A549 (cell line): ENCODE measurements around the gene PROX1. TPM values are rescaled to one million over a fixed set of nuclear protein-coding genes. Genes with fewer than 3 reads are reported as not detected.
A peak's percentile ranks its signal among the peaks of the same experiment; 100 is the strongest.

ENCODE experiments used
- ATAC-seq, 2 experiments: fragments of 200-7000 bp in 1 of 2; fragments of >200 bp in 1 of 2; cut with Nextera tagmentation in 1 of 2; cut with Tn5 transposase in 1 of 2; 3 replicates each; pipeline versions ENCODE4 v1.8.0 to v1.9.1; 2018 to 2020; ENCODE audit warnings: mild to moderate bottlenecking in 1 of 2, moderate library complexity in 1 of 2
- CTCF ChIA-PET: fragments of 300-600 bp; sonication (Branson Sonifier 250); formaldehyde crosslinking; extraction: SDS; loops from one replicate; lab custom pipeline; 2021; ENCODE audit warnings: antibody characterized with exemption, inconsistent platforms; lab: Yijun Ruan, JAX
- POLR2A ChIA-PET: fragments of 350-600 bp; formaldehyde crosslinking; extraction: SDS; loops from one replicate; lab custom pipeline; 2021; ENCODE audit warnings: antibody characterized with exemption, inconsistent platforms; lab: Yijun Ruan, JAX
- DNase-seq, 2 experiments: peaks; one replicate each; pipeline versions ENCODE4 v3.0.0 to v3.0.0-alpha.2; 2011 to 2016; ENCODE audit warnings: low read depth in 1 of 2, low spot score in 1 of 2
- FAIRE-seq: peaks from 2 replicates; lab custom pipeline; 2011; peaks lifted over from hg19 to GRCh38; lab: Jason Lieb, UNC
- H3K27ac ChIP-seq, 2 experiments: fragments of >200 bp; sonication (Bioruptor Twin); formaldehyde crosslinking; 3 replicates each; pipeline ENCODE4 v1.5.1; 2016 to 2017
- H3K4me1 ChIP-seq: fragments of >200 bp; sonication (Bioruptor Twin); formaldehyde crosslinking; 3 replicates; pipeline ENCODE4 v1.6.1; 2016
- H3K4me2 ChIP-seq: fragments of >200 bp; sonication (Bioruptor Twin); formaldehyde crosslinking; 3 replicates; pipeline ENCODE4 v1.6.1; 2016
- H3K4me3 ChIP-seq: fragments of >200 bp; sonication (Bioruptor Twin); formaldehyde crosslinking; 3 replicates; pipeline ENCODE4 v1.5.1; 2016
- H3K9me3 ChIP-seq: fragments of >200 bp; sonication (Bioruptor Twin); formaldehyde crosslinking; 3 replicates; pipeline ENCODE4 v1.6.1; 2016
- ATOH8 ChIP-seq: fragments of 250-450 bp; sonication (Bioruptor Pico); IDR thresholded peaks from 2 replicates; pipeline ENCODE4 v1.5.0; 2020; ENCODE audit warnings: low read depth, mild to moderate bottlenecking, moderate library complexity
- CHD4 ChIP-seq: fragments of 200-600 bp; sonication (generic); IDR thresholded peaks from 2 replicates; pipeline ENCODE4 v1.6.1; 2016; ENCODE audit warnings: antibody characterized with exemption, mild to moderate bottlenecking, borderline replicate concordance
- CTCF ChIP-seq: fragments of >200 bp; sonication (Bioruptor Twin); formaldehyde crosslinking; IDR thresholded peaks from 3 replicates; pipeline ENCODE4 v1.5.1; 2016
- EHF ChIP-seq: fragments of 250-450 bp; sonication (Bioruptor Pico); IDR thresholded peaks from 2 replicates; pipeline ENCODE4 v1.5.0; 2020; ENCODE audit warnings: mild to moderate bottlenecking
- HOXB5 ChIP-seq: fragments of 250-450 bp; sonication (Bioruptor Pico); IDR thresholded peaks from 2 replicates; pipeline ENCODE4 v1.5.0; 2020; ENCODE audit warnings: mild to moderate bottlenecking, moderate library complexity
- JUN ChIP-seq, 2 experiments: fragments of >200 bp; sonication (Bioruptor Twin); formaldehyde crosslinking; IDR thresholded peaks; 2 replicates in 1 of 2; 3 replicates in 1 of 2; pipeline ENCODE4 v1.6.1; 2016 to 2017
- MAZ ChIP-seq: fragments of 150-350 bp; IDR thresholded peaks from 2 replicates; pipeline ENCODE4 v1.6.1; 2014; ENCODE audit warnings: antibody characterized with exemption, low read depth, low read length, borderline replicate concordance
- NFE2L2 ChIP-seq: fragments of 150-350 bp; conservative IDR thresholded peaks from 2 replicates; pipeline ENCODE4 v1.6.1; 2014; ENCODE audit warnings: low read length
- NR3C1 ChIP-seq: fragments of >200 bp; sonication (Bioruptor Twin); formaldehyde crosslinking; IDR thresholded peaks from 3 replicates; pipeline ENCODE4 v1.6.1; 2017
- PHF8 ChIP-seq: fragments of 200-600 bp; sonication (generic); IDR thresholded peaks from 2 replicates; pipeline ENCODE4 v1.6.1; 2016; ENCODE audit warnings: low read depth, mild to moderate bottlenecking, antibody characterized with exemption, moderate library complexity, borderline replicate concordance
- RARB ChIP-seq: fragments of 250-450 bp; sonication (Bioruptor Pico); IDR thresholded peaks from 2 replicates; pipeline ENCODE4 v1.8.0; 2021; ENCODE audit warnings: mild to moderate bottlenecking, moderate library complexity
- RNF2 ChIP-seq: fragments of 200-600 bp; sonication (generic); IDR thresholded peaks from 2 replicates; pipeline ENCODE4 v1.6.1; 2016; ENCODE audit warnings: low read depth, mild to moderate bottlenecking, antibody characterized with exemption, moderate library complexity, borderline replicate concordance
- TFCP2L1 ChIP-seq: fragments of 250-450 bp; sonication (Bioruptor Pico); IDR thresholded peaks from 2 replicates; pipeline ENCODE4 v1.5.0; 2021; ENCODE audit warnings: mild to moderate bottlenecking
- USF2 ChIP-seq: fragments of 450-650 bp; IDR thresholded peaks from 2 replicates; pipeline ENCODE4 v1.6.1; 2014; ENCODE audit warnings: antibody characterized with exemption
- ZC3H11A ChIP-seq: fragments of 450-650 bp; IDR thresholded peaks from 2 replicates; pipeline ENCODE4 v1.6.1; 2014; ENCODE audit warnings: antibody characterized with exemption, mild to moderate bottlenecking
- ZFP36 ChIP-seq: fragments of 450-650 bp; IDR thresholded peaks from 2 replicates; pipeline ENCODE4 v1.6.1; 2014; ENCODE audit warnings: borderline replicate concordance; ENCODE audit not compliant: partially characterized antibody
- WGBS: methylation state at CpG from one replicate; pipeline ENCODE4 v1.1.6; 2017; ENCODE audit errors: missing lambda C conversion rate; 5-methylcytosine and 5-hydroxymethylcytosine counted together
- polyA plus RNA-seq, 4 experiments: library from polyadenylated mRNA; depleted of rRNA in 3 of 4; stranded (reverse); fragments of >200 nt; fragmentation: RNase III in 1 of 4; extraction: RNeasy Plus Mini Kit Qiagen cat#74134 plus additional on column Dnase treatment in 1 of 4; gene quantifications; 2 replicates in 3 of 4; 3 replicates in 1 of 4; pipeline ENCODE4 v1.2.3, GENCODE V29; 2011 to 2017

Gene PROX1
- polyA plus RNA-seq, 2 of the 4 experiments (the other 2 are of a cell fraction): 0.01 to 0.06 TPM

GRCh38 chr1:213989002-213989855, 1.5 kb downstream of the PROX1 start:
- WGBS: 30% methylated on average over 39 of the region's 39 CpGs
- FAIRE-seq: no peak
- ChIA-PET CTCF (interaction anchor here (0.6 to 1.2 kb wide), 4 partner anchors 14 to 340 kb away, joined by 3 read pairs; no protein-coding TSS in a partner anchor), POLR2A (no interaction called here)
- Histone ChIP-seq H3K27ac (no peak overlapping the region), H3K4me1 (0 out of 3 replicates have a peak, but pooled peaks cover 3% of the 10 kb centered on the region), H3K4me3 (peak overlapping the region; percentile 77), H3K9me3 (no peaks in the 10 kb centered on the region), H3K4me2 (peak overlapping the region; percentile 98)
- ATAC-seq: no peak
- no peak for TF ChIP-seq NR3C1
- no peak for TF ChIP-seq EHF (CRISPR knock-in tag)
- 0 out of 2 replicates have a peak, but pooled peaks have one; percentile 20 for TF ChIP-seq RNF2
- TF ChIP-seq TFCP2L1 (CRISPR knock-in tag): no peak
- no peak for TF ChIP-seq ATOH8
- DNase-seq: no peak

GRCh38 chr1:213993929-213994328, 6.2 kb downstream of the PROX1 start:
- Histone ChIP-seq H3K9me3 (no peaks in the 10 kb centered on the region), H3K27ac (no peak overlapping the region), H3K4me3 (no peak overlapping the region), H3K4me1 (no peaks in the 10 kb centered on the region), H3K4me2 (no peak overlapping the region)
- no peak for TF ChIP-seq RARB (CRISPR knock-in tag)
- TF ChIP-seq CHD4: no peak
- no peak for TF ChIP-seq NFE2L2
- TF ChIP-seq MAZ: no peak
- no peak for TF ChIP-seq PHF8
- TF ChIP-seq ZC3H11A: no peak
- no peak for TF ChIP-seq CTCF
- no peak for TF ChIP-seq HOXB5 (CRISPR knock-in tag)
- TF ChIP-seq JUN (IDR thresholded peaks at IDR 0.05): no peak
- no peak for TF ChIP-seq TFCP2L1 (CRISPR knock-in tag)
- 0% methylated on average over 2 of the region's 2 CpGs for WGBS
- POLR2A ChIA-PET: no interaction called here
- ATAC-seq (no peak), DNase-seq (no peak), FAIRE-seq (no peak)
- CTCF ChIA-PET: interaction anchor here (1.1 kb wide), 1 partner anchor 9 kb away, joined by 3 read pairs; no protein-coding TSS in a partner anchor

GRCh38 chr1:213994888-213995287, 7.1 kb downstream of the PROX1 start:
- Histone ChIP-seq H3K9me3 (no peaks in the 10 kb centered on the region), H3K4me3 (no peak overlapping the region), H3K27ac (no peak overlapping the region), H3K4me1 (no peaks in the 10 kb centered on the region), H3K4me2 (no peak overlapping the region)
- FAIRE-seq: no peak
- WGBS: 8% methylated on average over 5 of the region's 5 CpGs
- POLR2A ChIA-PET: no interaction called here
- CTCF ChIA-PET: no interaction called here
- no peak for DNase-seq
- no peak for ATAC-seq
- TF ChIP-seq CTCF: no peak
- no peak for TF ChIP-seq RNF2
- no peak for TF ChIP-seq USF2
- no peak for TF ChIP-seq ZFP36
